Neutrophil (primary cell): ENCODE results near the gene CNNM4.

Source experiments
- H3K27ac ChIP-seq: fragments of 200-600 bp; sonication (generic); 2 replicates; pipeline ENCODE4 v1.5.1; 2016; ENCODE audit warnings: mild to moderate bottlenecking, moderate library complexity
- H3K27me3 ChIP-seq: fragments of 200-600 bp; sonication (generic); 2 replicates; pipeline ENCODE4 v1.6.0; 2016; ENCODE audit warnings: mild to moderate bottlenecking
- H3K36me3 ChIP-seq: fragments of 200-600 bp; sonication (generic); 2 replicates; pipeline ENCODE4 v1.5.1; 2017
- H3K4me1 ChIP-seq, 2 experiments: fragments of 200-600 bp in 1 of 2; sonication (generic) in 1 of 2; 1 replicate in 1 of 2; 2 replicates in 1 of 2; pipeline versions ENCODE4 v1.5.1 to v1.6.1; 2013 to 2016; ENCODE audit warnings: low read depth in 1 of 2, low read length in 1 of 2, mild to moderate bottlenecking in 1 of 2, moderate library complexity in 1 of 2; ENCODE audit not compliant: control insufficient read depth in 1 of 2, insufficient read depth in 1 of 2
- H3K4me3 ChIP-seq, 2 experiments: fragments of 200-600 bp in 1 of 2; sonication (generic) in 1 of 2; 1 replicate in 1 of 2; 2 replicates in 1 of 2; pipeline ENCODE4 v1.5.1; 2013 to 2016; ENCODE audit warnings: low read depth in 1 of 2, low read length in 1 of 2, mild to moderate bottlenecking in 1 of 2, moderate library complexity in 1 of 2
- H3K9me3 ChIP-seq: fragments of 200-600 bp; sonication (generic); 2 replicates; pipeline ENCODE4 v1.5.1; 2016
- CTCF ChIP-seq: fragments of 200-600 bp; sonication (generic); IDR thresholded peaks from 2 replicates; pipeline ENCODE4 v1.5.1; 2016; ENCODE audit warnings: antibody characterized with exemption

CNNM4 gene

GRCh38 chr2:96727431-96727830, 33.3 kb upstream of the CNNM4 start:
- Histone ChIP-seq H3K27ac (no peak overlapping the region), H3K4me1 (peaks cover 0 to 5% of the 10 kb centered on the region in 2 experiments), H3K9me3 (no peaks in the 10 kb centered on the region), H3K4me3 (no peak overlapping the region), H3K36me3 (peaks cover 56% of the 10 kb centered on the region), H3K27me3 (no peaks in the 10 kb centered on the region)
- no peak for TF ChIP-seq CTCF

GRCh38 chr2:96729748-96730147, 31.0 kb upstream of the CNNM4 start:
- peaks cover 75% of the 10 kb centered on the region for H3K36me3 ChIP-seq
- no peak overlapping the region for H3K27ac ChIP-seq

GRCh38 chr2:96730212-96730611, 30.5 kb upstream of the CNNM4 start:
- peaks cover 75% of the 10 kb centered on the region for H3K36me3 ChIP-seq
- peaks cover 0 to 5% of the 10 kb centered on the region in 2 experiments for H3K4me1 ChIP-seq
- H3K9me3 ChIP-seq: no peaks in the 10 kb centered on the region
- H3K27me3 ChIP-seq: no peaks in the 10 kb centered on the region
- TF ChIP-seq CTCF: no peak
- no peak overlapping the region for H3K27ac ChIP-seq
- H3K4me3 ChIP-seq: no peak overlapping the region

More at GRCh38 chr2:96729748-96730147, 31.0 kb upstream of the CNNM4 start:
- Histone ChIP-seq H3K27me3 (no peaks in the 10 kb centered on the region), H3K9me3 (no peaks in the 10 kb centered on the region), H3K4me3 (no peak overlapping the region), H3K4me1 (peaks cover 0 to 5% of the 10 kb centered on the region in 2 experiments)
- TF ChIP-seq CTCF: no peak

- TF ChIP-seq CTCF: no peak
- H3K9me3 ChIP-seq: no peaks in the 10 kb centered on the region
- H3K36me3 ChIP-seq: peaks cover 50% of the 10 kb centered on the region
- no peaks in the 10 kb centered on the region for H3K27me3 ChIP-seq
- H3K4me3 ChIP-seq: no peak overlapping the region
- no peak overlapping the region for H3K27ac ChIP-seq
- H3K4me1 ChIP-seq: peaks cover 10 to 12% of the 10 kb centered on the region in 2 experiments
Observed at GRCh38 chr2:96733931-96734330, 26.8 kb upstream of the CNNM4 start.

GRCh38 chr2:96734880-96735583, 25.7 kb upstream of the CNNM4 start:
- H3K27me3 ChIP-seq: no peaks in the 10 kb centered on the region
- no peak for TF ChIP-seq CTCF
- H3K9me3 ChIP-seq: no peaks in the 10 kb centered on the region
- H3K27ac ChIP-seq: no peak overlapping the region
- peaks cover 44% of the 10 kb centered on the region for H3K36me3 ChIP-seq
- peaks cover 17 to 19% of the 10 kb centered on the region in 2 experiments for H3K4me1 ChIP-seq
- H3K4me3 ChIP-seq: no peak overlapping the region
